Muscle layer of duodenum (tissue), 2 donors: Measurements from ENCODE around the gene PRRG3.
A peak's percentile ranks its signal among the peaks of the same experiment; 100 is the strongest.
"Not testable (repeated sequence)": the region's sequence is repeated elsewhere in the genome, so short reads cannot be mapped to it uniquely, and the experiment has no call there.

Experiments used
- H3K27ac ChIP-seq: one replicate; pipeline ENCODE4 v1.7.0; 2013; ENCODE audit warnings: mild to moderate bottlenecking, low read length
- H3K27me3 ChIP-seq: one replicate; pipeline ENCODE4 v1.7.0; 2013; ENCODE audit warnings: low read depth, mild to moderate bottlenecking, control low read depth, low read length
- H3K36me3 ChIP-seq, 2 donors: one replicate each; pipeline ENCODE4 v1.7.0; 2013; ENCODE audit warnings: low read length in 2 of 2, control low read depth in 1 of 2, mild to moderate bottlenecking in 1 of 2; ENCODE audit not compliant: insufficient read depth in 2 of 2, control insufficient read depth in 1 of 2
- H3K4me1 ChIP-seq, 2 donors: one replicate each; pipeline ENCODE4 v1.7.0; 2013; ENCODE audit warnings: low read length in 2 of 2, mild to moderate bottlenecking in 2 of 2, control low read depth in 1 of 2, moderate library complexity in 1 of 2; ENCODE audit not compliant: insufficient read depth in 2 of 2, control insufficient read depth in 1 of 2
- H3K4me3 ChIP-seq, 2 donors: one replicate each; pipeline ENCODE4 v1.7.0; 2013; ENCODE audit warnings: low read length in 2 of 2, low read depth in 1 of 2, mild to moderate bottlenecking in 1 of 2
- H3K9me3 ChIP-seq, 2 donors: one replicate each; pipeline ENCODE4 v1.7.0; 2013; ENCODE audit warnings: low read length in 2 of 2, control low read depth in 1 of 2, mild to moderate bottlenecking in 1 of 2; ENCODE audit not compliant: control insufficient read depth in 1 of 2
- donor health status: healthy.

PRRG3 gene

DNA sequence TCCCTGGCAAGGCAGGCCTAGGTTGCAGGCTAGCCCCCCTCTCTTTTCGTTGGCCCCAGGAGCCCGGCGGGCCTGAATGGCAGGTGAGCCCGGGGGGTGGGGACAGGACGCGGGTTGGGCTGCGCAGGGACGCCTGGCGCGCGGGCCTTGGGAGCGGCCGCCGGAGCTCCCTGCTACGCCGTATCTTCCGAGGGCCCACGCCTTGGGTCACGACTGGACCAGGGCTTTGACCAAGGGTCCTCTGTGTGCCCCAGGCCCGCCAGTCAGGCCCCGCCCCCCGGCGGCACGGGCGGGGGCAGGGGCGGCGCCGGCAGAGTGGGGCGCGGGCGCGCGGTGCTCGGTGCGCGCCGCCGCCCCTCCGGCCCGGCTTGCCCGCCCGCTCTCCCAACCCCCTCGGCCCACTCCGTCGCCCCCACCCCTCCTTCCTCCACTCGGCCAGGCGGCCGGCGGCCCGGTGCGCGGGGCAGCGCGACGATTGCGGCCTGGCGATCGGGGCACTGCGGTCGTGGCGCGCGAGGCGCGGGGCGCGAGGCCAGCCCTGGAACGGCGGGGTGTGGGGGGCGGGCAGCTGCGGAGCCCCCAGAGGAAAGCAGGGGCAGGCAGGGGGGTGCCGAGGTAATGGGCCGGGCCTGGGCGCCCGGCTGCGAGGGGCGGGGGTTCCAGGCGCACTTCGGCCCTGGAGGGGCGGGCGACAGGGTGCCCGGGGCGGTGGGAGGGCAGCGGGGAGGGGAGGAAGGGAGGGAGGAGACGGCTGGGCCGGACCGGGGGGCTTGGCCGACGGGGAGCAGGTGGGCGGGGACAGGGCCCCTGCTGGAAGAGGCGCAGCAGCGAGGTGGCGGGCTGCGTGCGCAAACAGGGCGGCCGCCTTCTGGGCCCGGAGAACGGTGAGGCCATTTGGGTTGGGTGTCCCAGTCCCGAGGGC lies at the start of gene PRRG3:
Gene PRRG3, plus strand, starts transcription at position 798 of the 922 bp plus-strand sequence. CDS start 3,357 bp downstream, outside the sequence.
- no peak within 1 kb of the TSS for H3K27ac ChIP-seq
- H3K4me1 ChIP-seq = no peaks in the 10 kb centered on the region
- no peaks in the 10 kb centered on the region for H3K9me3 ChIP-seq
- H3K36me3 ChIP-seq = no peaks in the 10 kb centered on the region
- peak within 1 kb of the TSS in 1 of 2 donors; percentile 9 for H3K4me3 ChIP-seq
- no peaks in the 10 kb centered on the region for H3K27me3 ChIP-seq

GRCh38 chrX:151675121-151675746 lies 20.0 kb upstream of the PRRG3 start:
- H3K4me3 ChIP-seq = no peak overlapping the region
- no peaks in the 10 kb centered on the region for H3K27me3 ChIP-seq
- H3K36me3 ChIP-seq = no peaks in the 10 kb centered on the region
- H3K9me3 ChIP-seq = no peaks in the 10 kb centered on the region
- no peak overlapping the region for H3K27ac ChIP-seq
- H3K4me1 ChIP-seq = no peaks in the 10 kb centered on the region

DNA sequence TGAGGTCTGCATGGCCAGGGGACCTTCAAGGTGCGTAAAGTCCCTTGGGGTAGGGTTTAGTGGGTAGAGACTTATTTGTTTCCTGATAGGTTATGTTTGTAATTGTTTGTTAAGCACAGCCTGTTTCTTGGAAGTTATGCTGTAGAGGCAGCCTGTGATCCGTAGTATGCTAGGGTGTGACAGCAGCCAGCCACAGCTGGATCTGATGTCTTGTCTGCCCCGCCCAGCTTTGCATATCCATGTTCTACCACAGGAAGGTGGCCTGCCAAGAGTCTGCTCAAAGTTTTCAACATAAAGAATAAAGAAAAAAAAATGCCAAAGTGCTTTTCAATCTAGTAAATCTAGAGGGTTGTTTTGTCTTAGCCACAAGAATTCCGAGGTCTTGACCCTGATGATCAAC lies 19.1 kb upstream of the PRRG3 start:
- no peaks in the 10 kb centered on the region for H3K9me3 ChIP-seq
- H3K4me3 ChIP-seq = no peak overlapping the region
- no peak overlapping the region for H3K27ac ChIP-seq
- no peaks in the 10 kb centered on the region for H3K27me3 ChIP-seq
- H3K4me1 ChIP-seq = no peaks in the 10 kb centered on the region
- no peaks in the 10 kb centered on the region for H3K36me3 ChIP-seq

- H3K4me1 ChIP-seq = no peaks in the 10 kb centered on the region
- H3K36me3 ChIP-seq = no peaks in the 10 kb centered on the region
- H3K4me3 ChIP-seq = no peak overlapping the region
- H3K9me3 ChIP-seq = no peaks in the 10 kb centered on the region
- no peak overlapping the region for H3K27ac ChIP-seq
- no peaks in the 10 kb centered on the region for H3K27me3 ChIP-seq
Observed at GRCh38 chrX:151679798-151680402, 15.4 kb upstream of the PRRG3 start.

DNA sequence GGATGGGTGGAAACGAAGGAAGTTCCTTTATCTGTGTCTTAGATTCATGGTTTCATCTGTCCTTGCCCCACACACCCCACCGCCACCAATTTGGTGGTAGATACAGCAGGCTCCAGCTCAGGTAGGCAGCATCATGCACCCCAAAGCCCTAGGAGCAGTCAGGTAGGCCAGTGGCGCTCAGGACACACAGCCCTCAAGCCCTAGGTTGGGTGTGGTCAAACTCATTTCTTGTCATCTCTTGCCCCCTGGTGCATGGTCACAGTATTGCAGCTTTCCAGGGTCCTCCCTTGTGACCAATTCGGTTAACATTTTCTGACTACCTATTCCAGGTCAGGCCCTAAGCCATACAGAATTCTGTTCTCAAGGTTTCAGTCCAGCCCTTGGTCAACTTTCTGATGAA lies 14.5 kb upstream of the PRRG3 start:
- Histone ChIP-seq H3K4me1 (no peaks in the 10 kb centered on the region), H3K36me3 (no peaks in the 10 kb centered on the region), H3K27me3 (no peaks in the 10 kb centered on the region), H3K9me3 (no peaks in the 10 kb centered on the region), H3K27ac (no peak overlapping the region), H3K4me3 (no peak overlapping the region)

GRCh38 chrX:151687635-151688034 lies 7.6 kb upstream of the PRRG3 start:
- Histone ChIP-seq H3K4me1 (no peaks in the 10 kb centered on the region), H3K4me3 (no peak overlapping the region), H3K9me3 (no peaks in the 10 kb centered on the region), H3K27me3 (no peaks in the 10 kb centered on the region), H3K36me3 (no peaks in the 10 kb centered on the region), H3K27ac (no peak overlapping the region)

- Histone ChIP-seq H3K4me3 (no peak overlapping the region), H3K36me3 (no peaks in the 10 kb centered on the region), H3K27ac (no peak overlapping the region), H3K9me3 (no peaks in the 10 kb centered on the region), H3K4me1 (no peaks in the 10 kb centered on the region), H3K27me3 (no peaks in the 10 kb centered on the region)
Observed at GRCh38 chrX:151688695-151689094, 6.6 kb upstream of the PRRG3 start.

- Histone ChIP-seq H3K36me3 (no peaks in the 10 kb centered on the region), H3K9me3 (no peaks in the 10 kb centered on the region), H3K27ac (no peak overlapping the region), H3K4me3 (no peak overlapping the region), H3K4me1 (no peaks in the 10 kb centered on the region), H3K27me3 (no peaks in the 10 kb centered on the region)
Observed at GRCh38 chrX:151692825-151693224, 2.4 kb upstream of the PRRG3 start.

DNA sequence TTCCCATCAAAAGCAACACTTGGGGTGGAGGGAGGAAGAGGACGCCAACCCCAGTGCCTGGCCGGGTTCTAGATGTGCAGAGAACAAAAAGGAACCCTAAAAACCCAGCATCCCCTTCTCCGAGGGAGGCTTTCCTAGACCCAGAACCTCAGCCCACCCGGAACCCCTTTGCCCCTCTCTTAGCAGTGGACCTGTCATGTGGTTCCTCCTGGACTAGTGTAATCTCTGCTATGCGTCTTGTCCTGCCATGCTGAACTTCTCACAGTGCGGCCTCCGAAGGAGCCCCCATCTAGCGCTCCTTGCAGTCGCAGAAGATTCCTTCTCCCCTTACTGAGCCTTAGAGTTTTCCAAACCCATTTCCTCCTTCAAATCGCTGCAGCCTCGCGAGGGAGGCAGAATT lies 1.1 kb upstream of the PRRG3 start:
- Histone ChIP-seq H3K4me1 (no peaks in the 10 kb centered on the region), H3K27me3 (no peaks in the 10 kb centered on the region), H3K27ac (no peak overlapping the region)

GRCh38 chrX:151695583-151696340 lies 504 bp downstream of the PRRG3 start:
- H3K9me3 ChIP-seq = no peaks in the 10 kb centered on the region
- no peak overlapping the region for H3K27ac ChIP-seq
- no peaks in the 10 kb centered on the region for H3K27me3 ChIP-seq
- peak overlapping the region in 1 of 2 donors; percentile 9 for H3K4me3 ChIP-seq
- no peaks in the 10 kb centered on the region for H3K4me1 ChIP-seq
- H3K36me3 ChIP-seq = no peaks in the 10 kb centered on the region

More for the DNA sequence above, 1.1 kb upstream of the PRRG3 start:
- no peaks in the 10 kb centered on the region for H3K9me3 ChIP-seq
- no peaks in the 10 kb centered on the region for H3K36me3 ChIP-seq
- no peak overlapping the region for H3K4me3 ChIP-seq

DNA sequence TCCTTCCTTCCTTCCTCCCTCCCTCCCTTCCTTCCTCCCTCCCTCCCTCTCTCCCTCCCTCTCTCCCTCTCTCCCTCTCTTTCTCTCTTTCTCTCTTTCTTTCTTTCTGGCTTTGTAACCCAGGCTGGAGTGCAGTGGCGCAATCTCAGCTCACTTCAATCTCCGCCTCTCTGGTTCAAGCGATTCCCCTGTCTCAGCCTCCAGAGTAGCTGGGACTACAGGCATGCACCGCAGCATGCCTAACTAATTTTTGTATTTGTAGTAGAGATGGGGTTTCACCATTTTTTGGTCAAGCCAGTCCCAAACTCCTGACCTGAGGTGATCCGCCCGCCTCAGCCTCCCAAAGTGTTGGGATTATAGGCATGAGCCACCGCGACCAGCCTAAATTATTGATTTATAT lies 1.8 kb downstream of the PRRG3 start:
- H3K9me3 ChIP-seq, H3K4me1 ChIP-seq, H3K27ac ChIP-seq, H3K4me3 ChIP-seq, H3K27me3 ChIP-seq, H3K36me3 ChIP-seq: not testable (repeated sequence)
